ENCODE data around the gene CCL26.
"Not testable (repeated sequence)": the region's sequence is repeated elsewhere in the genome, so short reads cannot be mapped to it uniquely, and the experiment has no call there.

The CCL26 gene

DNA sequence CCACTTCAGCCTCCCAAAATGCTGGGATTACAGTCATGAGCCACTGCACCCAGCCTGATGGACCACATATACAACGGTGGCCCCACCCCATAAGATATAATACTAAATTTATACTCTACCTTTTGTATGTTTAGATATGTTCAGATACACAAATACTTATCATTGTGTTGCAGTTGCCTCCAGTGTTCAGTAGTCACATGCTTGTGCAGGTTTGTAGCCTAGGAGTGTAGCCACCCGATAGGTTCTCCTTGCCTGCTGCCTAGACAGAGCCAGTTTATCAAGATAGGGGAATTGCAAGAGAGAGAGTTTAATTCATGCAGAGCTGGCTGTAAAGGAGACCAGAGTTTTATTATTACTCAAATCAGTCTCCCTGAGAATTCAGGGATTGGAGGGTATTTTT lies 32.0 kb upstream of the CCL26 start:
- peak overlapping the region in 2 of 11 experiments; percentile 59 to 65; a peak in 3 of 22 replicates for H3K4me2 ChIP-seq
- peaks cover 23 to 32% (median 26%) of the 10 kb centered on the region in 11 experiments for H3K9me3 ChIP-seq (replicated peaks in 1 of 11)
- H3K27me3 ChIP-seq, result no peaks in the 10 kb centered on the region
- no peaks in the 10 kb centered on the region for H4K20me1 ChIP-seq
- H3K4me3 ChIP-seq, result no peak overlapping the region
- no peaks in the 10 kb centered on the region; a peak in 3 of 22 replicates for H3K36me3 ChIP-seq
- no peak overlapping the region for H3K27ac ChIP-seq
- TF ChIP-seq Cebpa-rat (IDR thresholded peaks at IDR 0.05), result no peak
- peaks cover 0 to 40% (median 0%) of the 10 kb centered on the region in 10 experiments; a peak in 5 of 20 replicates for H3K4me1 ChIP-seq
- no peak overlapping the region for H3K9ac ChIP-seq

DNA sequence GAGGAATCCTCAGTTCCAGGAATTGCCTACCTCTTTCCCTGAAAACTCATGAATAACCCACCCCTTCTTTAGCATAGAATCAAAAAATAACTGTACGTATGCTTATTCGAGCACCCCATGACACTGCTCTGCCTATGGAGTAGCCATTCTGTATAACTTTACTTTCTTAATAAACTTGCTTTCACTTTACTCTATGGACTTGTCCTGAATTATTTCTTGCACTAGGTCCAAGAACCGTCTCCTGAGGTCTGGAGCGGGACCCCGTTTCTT lies 30.5 kb upstream of the CCL26 start:
- Histone ChIP-seq H3K27ac (no peak overlapping the region), H3K36me3 (no peaks in the 10 kb centered on the region; a peak in 3 of 22 replicates), H3K4me3 (no peak overlapping the region), H3K9ac (no peak overlapping the region), H3K4me1 (peaks cover 0 to 53% (median 12%) of the 10 kb centered on the region in 10 experiments; a peak in 17 of 20 replicates), H4K20me1 (no peaks in the 10 kb centered on the region), H3K4me2 (peak overlapping the region in 1 of 11 experiments; percentile 65; a peak in 1 of 22 replicates), H3K9me3 (replicated peaks in 1 of 11) (peaks cover 15 to 21% (median 19%) of the 10 kb centered on the region in 11 experiments), H3K27me3 (no peaks in the 10 kb centered on the region)
- no peak for TF ChIP-seq Cebpa-rat (IDR thresholded peaks at IDR 0.05)

DNA sequence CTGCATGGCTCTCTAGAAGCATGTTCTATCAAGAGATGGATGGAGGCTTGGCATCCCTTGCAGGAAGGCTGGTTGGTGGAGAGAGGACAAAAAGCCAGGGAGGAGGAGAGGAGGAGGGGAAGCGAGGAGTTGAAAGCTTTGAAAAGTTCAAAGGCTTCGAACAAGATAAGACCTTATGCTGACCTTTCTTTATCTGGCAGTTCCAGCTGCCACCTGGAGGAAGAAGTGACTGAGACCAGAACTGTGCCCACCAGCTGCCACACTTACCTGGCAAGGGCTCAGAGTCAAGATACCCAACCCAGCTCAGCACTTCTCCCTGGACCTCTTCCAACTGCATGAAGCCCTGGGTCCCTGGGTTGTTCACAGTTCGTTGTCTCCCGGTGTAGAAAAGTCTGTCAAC lies 26.8 kb upstream of the CCL26 start:
- Histone ChIP-seq H3K36me3 (no peaks in the 10 kb centered on the region), H3K27me3 (no peaks in the 10 kb centered on the region), H4K20me1 (no peaks in the 10 kb centered on the region), H3K9ac (peak overlapping the region in 1 of 11 experiments; percentile 25; a peak in 1 of 22 replicates), H3K4me2 (peak overlapping the region; percentile 2 to 42 (median 12); a peak in 13 of 22 replicates), H3K4me1 (peaks cover 11 to 63% (median 30%) of the 10 kb centered on the region in 10 experiments; a peak in 18 of 20 replicates), H3K9me3 (replicated peaks in 1 of 11) (no peaks in the 10 kb centered on the region), H3K4me3 (no peak overlapping the region), H3K27ac (no peak overlapping the region)
- TF ChIP-seq Cebpa-rat (IDR thresholded peaks at IDR 0.05), result no peak

DNA sequence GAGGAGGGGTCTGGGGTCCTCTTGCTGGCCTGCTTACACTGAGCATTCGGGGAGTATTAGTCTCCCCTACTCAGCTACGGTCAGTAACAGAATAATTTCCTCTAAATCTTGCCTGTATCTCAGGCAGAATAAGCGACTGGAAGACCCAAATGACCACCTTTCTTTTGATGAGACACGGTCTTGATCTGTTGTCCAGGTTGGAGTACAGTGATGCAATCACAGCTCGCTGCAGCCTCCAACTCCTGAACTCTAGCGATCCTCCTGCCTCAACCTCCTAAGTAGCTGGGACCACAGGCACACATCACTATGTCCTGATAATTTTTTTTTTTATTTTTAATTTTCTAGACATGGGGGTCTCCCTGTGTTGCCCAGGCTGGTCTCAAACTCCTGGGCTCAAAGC lies 24.4 kb upstream of the CCL26 start:
- Histone ChIP-seq H3K4me1 (peaks cover 11 to 59% (median 30%) of the 10 kb centered on the region in 10 experiments; a peak in 18 of 20 replicates), H3K27me3 (no peaks in the 10 kb centered on the region), H3K9me3 (replicated peaks in 1 of 11) (no peaks in the 10 kb centered on the region), H3K36me3 (no peaks in the 10 kb centered on the region), H3K4me2 (peak overlapping the region in 5 of 11 experiments; percentile 31 to 89 (median 74); a peak in 10 of 22 replicates), H4K20me1 (no peaks in the 10 kb centered on the region), H3K9ac (peak overlapping the region in 1 of 11 experiments; percentile 18; a peak in 2 of 22 replicates), H3K27ac (peak overlapping the region in 3 of 11 experiments; percentile 32 to 56 (median 53); a peak in 3 of 22 replicates), H3K4me3 (no peak overlapping the region)
- TF ChIP-seq Cebpa-rat (IDR thresholded peaks at IDR 0.05), result no peak

DNA sequence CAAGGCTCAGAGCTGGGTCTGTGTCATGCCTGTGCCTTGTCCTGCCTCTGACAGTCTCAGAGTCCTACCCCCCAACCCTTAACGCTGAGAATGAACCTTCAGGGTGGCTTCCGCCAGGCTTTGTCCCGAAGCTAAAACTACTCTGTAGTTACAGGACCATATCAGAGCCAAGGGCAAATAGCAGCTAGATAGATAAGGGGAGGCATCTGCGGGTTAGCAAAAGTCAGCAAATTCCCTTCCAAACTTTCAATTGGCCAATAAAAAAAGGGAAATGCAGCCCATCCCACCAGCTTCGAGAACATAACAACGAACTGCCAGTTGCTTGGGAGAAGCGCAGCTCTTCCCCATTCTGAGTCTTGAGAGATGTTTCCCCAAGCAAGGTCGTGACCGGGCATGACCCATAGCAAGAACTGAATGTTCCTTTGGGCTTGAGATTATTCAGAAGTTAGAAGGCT lies 23.8 kb upstream of the CCL26 start:
- H3K4me3 ChIP-seq, result no peak overlapping the region
- no peak for TF ChIP-seq Cebpa-rat (IDR thresholded peaks at IDR 0.05)
- no peaks in the 10 kb centered on the region for H4K20me1 ChIP-seq
- peak overlapping the region in 5 of 11 experiments; percentile 31 to 89 (median 74); a peak in 10 of 22 replicates for H3K4me2 ChIP-seq
- H3K4me1 ChIP-seq, result peaks cover 11 to 63% (median 30%) of the 10 kb centered on the region in 10 experiments; a peak in 18 of 20 replicates
- peak overlapping the region in 3 of 11 experiments; percentile 53 to 56 (median 53); a peak in 3 of 22 replicates for H3K27ac ChIP-seq
- no peaks in the 10 kb centered on the region for H3K27me3 ChIP-seq
- H3K9ac ChIP-seq, result peak overlapping the region in 1 of 11 experiments; percentile 18; a peak in 2 of 22 replicates
- H3K9me3 ChIP-seq (replicated peaks in 1 of 11), result no peaks in the 10 kb centered on the region
- no peaks in the 10 kb centered on the region for H3K36me3 ChIP-seq

DNA sequence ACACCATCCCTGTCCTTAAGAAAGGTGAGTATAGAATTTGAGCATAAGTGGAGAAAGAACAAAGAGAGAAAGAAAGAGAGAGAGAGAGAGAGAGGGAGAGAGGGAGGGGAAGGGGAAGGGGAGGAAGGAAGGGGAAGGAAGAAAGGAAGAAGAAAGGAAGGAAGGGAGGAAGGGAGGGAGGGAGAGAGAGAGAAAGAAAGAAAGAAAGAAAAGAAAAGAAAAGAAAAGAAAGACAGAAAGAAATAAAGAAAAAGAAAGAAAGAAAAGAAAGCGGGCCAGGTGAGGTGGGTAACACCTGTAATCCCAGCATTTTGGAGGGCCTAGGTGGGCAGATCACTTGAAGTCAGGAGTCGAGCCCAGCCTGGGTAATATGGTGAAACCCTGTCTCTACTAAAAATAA lies 21.7 kb upstream of the CCL26 start:
- no peak overlapping the region for H3K9ac ChIP-seq
- peak overlapping the region in 7 of 11 experiments; percentile 2 to 89 (median 10); a peak in 2 of 22 replicates for H3K4me2 ChIP-seq
- no peaks in the 10 kb centered on the region for H3K36me3 ChIP-seq
- no peak for TF ChIP-seq Cebpa-rat (IDR thresholded peaks at IDR 0.05)
- no peaks in the 10 kb centered on the region for H3K27me3 ChIP-seq
- H3K4me3 ChIP-seq, result no peak overlapping the region
- H4K20me1 ChIP-seq, result no peaks in the 10 kb centered on the region
- H3K9me3 ChIP-seq (replicated peaks in 1 of 11), result no peaks in the 10 kb centered on the region
- H3K27ac ChIP-seq, result no peak overlapping the region
- peaks cover 7 to 61% (median 27%) of the 10 kb centered on the region in 10 experiments; a peak in 18 of 20 replicates for H3K4me1 ChIP-seq

DNA sequence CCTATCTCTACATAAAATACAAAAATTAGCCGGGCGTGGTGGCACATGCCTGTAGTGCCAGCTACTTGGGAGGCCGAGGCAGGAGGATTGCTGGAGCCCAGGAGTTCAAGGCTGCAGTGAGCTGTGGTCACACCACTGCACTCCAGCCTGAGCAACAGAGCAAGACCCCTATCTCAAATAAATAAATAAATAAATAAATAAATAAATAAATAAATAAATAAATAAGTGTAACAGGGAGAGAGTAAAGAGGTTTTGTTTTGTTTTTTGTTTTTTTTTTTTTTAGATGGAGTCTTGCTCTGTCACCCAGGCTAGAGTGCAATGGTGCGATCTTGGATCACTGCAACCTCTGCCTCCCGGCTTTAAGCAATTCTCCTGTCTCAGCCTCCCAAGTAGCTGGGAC lies 20.6 kb upstream of the CCL26 start:
- not testable (repeated sequence) for H3K36me3 ChIP-seq; H3K27me3 ChIP-seq; H3K4me3 ChIP-seq; H3K9ac ChIP-seq; H4K20me1 ChIP-seq; H3K27ac ChIP-seq; H3K9me3 ChIP-seq (replicated peaks in 1 of 11); H3K4me2 ChIP-seq
- peaks cover 0 to 50% (median 18%) of the 10 kb centered on the region in 10 experiments; a peak in 16 of 20 replicates for H3K4me1 ChIP-seq

- Histone ChIP-seq H4K20me1 (no peaks in the 10 kb centered on the region), H3K36me3 (no peaks in the 10 kb centered on the region), H3K4me1 (peaks cover 0 to 22% (median 7%) of the 10 kb centered on the region in 10 experiments; a peak in 14 of 20 replicates), H3K9ac (no peak overlapping the region), H3K4me3 (no peak overlapping the region), H3K27ac (no peak overlapping the region), H3K9me3 (replicated peaks in 1 of 11) (no peaks in the 10 kb centered on the region), H3K27me3 (no peaks in the 10 kb centered on the region), H3K4me2 (no peak overlapping the region)
- TF ChIP-seq Cebpa-rat (IDR thresholded peaks at IDR 0.05), result no peak
Measured at GRCh38 chr7:75789361-75789924, 17.4 kb upstream of the CCL26 start.

DNA sequence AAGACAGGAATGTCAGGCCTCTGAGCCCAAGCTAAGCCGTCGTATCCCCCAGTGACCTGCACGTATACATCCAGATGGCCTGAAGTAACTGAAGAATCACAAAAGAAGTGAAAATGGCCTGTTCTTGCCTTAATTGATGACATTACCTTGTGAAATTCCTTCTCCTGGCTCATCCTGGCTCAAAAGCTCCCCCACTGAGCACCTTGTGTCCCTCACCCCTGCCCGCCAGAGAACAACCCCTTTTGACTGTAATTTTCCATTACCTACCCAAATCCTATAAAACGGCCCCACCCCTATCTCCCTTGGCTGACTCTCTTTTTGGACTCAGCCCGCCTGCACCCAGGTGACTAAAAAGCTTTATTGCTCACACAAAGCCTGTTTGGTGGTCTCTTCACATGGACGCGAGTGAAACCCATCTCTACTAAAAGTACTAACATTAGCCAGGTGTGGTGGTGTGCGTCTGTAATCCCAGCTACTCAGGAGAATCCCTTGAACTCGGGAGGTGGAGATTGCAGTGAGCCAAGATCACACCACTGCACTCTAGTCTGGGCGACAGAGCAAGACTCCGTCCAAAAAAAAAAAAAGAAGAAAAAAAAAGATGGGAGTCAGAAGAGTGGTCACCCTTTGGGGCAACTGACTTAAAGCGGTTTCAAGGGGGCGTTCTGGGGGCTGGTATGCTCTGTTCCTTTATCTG lies 16.3 kb upstream of the CCL26 start:
- not testable (repeated sequence) for H3K4me3 ChIP-seq; H3K27me3 ChIP-seq; H3K27ac ChIP-seq; H3K36me3 ChIP-seq; H4K20me1 ChIP-seq; H3K9me3 ChIP-seq (replicated peaks in 1 of 11); H3K4me2 ChIP-seq; H3K9ac ChIP-seq
- H3K4me1 ChIP-seq, result peaks cover 0 to 12% (median 0%) of the 10 kb centered on the region in 10 experiments; a peak in 7 of 20 replicates

DNA sequence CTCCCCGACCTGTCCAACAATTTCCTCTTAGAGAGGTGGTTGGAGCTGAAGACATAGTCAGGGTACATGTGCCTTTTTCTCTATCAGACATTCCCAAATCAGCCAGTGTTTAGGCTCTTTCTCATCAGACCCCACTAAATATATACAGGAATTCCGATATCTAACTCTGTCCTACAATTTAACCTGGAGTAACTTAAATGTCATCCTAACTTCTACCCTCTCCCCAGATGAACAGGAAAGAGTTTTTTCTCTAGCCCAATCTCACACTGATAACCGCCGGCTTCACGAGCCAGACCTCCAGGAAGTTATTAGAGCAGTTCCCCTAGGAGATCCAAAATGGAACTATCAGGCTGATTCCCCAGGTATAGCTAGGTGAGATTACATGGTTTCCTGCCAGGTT lies 11.0 kb upstream of the CCL26 start:
- not testable (repeated sequence) for H3K4me1 ChIP-seq, H3K27ac ChIP-seq, H4K20me1 ChIP-seq, H3K9ac ChIP-seq, H3K27me3 ChIP-seq, H3K4me3 ChIP-seq, H3K4me2 ChIP-seq, H3K36me3 ChIP-seq
- peaks cover 0 to 24% (median 11%) of the 10 kb centered on the region in 11 experiments; a peak in 16 of 22 replicates for H3K9me3 ChIP-seq (replicated peaks in 1 of 11)

GRCh38 chr7:75780647-75781273 lies 8.7 kb upstream of the CCL26 start:
- H3K4me2 ChIP-seq, H3K4me3 ChIP-seq, H3K36me3 ChIP-seq, H3K27me3 ChIP-seq, H3K27ac ChIP-seq, H3K9ac ChIP-seq, H4K20me1 ChIP-seq: not testable (repeated sequence)
- Histone ChIP-seq H3K4me1 (peaks cover 10 to 22% (median 17%) of the 10 kb centered on the region in 10 experiments), H3K9me3 (replicated peaks in 1 of 11) (peaks cover 0 to 36% (median 17%) of the 10 kb centered on the region in 11 experiments; a peak in 18 of 22 replicates)

- peaks cover 16 to 34% (median 24%) of the 10 kb centered on the region in 10 experiments for H3K4me1 ChIP-seq
- not testable (repeated sequence) for H3K36me3 ChIP-seq, H3K27me3 ChIP-seq, H4K20me1 ChIP-seq, H3K27ac ChIP-seq, H3K9ac ChIP-seq, H3K4me3 ChIP-seq, H3K4me2 ChIP-seq
- H3K9me3 ChIP-seq (replicated peaks in 1 of 11), result peaks cover 0 to 41% (median 20%) of the 10 kb centered on the region in 11 experiments; a peak in 18 of 22 replicates
Measured at GRCh38 chr7:75779516-75779915, 7.5 kb upstream of the CCL26 start.

Measured in BLaER1 treated with 17β-estradiol and CSF1 and Interleukin-3, amounts not matched to agents 10 nM and 100 nM (cell line).